Heart left ventricle (tissue), 16 donors: ENCODE data around the gene LHFPL2. TPM values are rescaled to one million over a fixed set of nuclear protein-coding genes. Genes with fewer than 3 reads are reported as not detected.

Experiments
- ATAC-seq, 4 donors: fragments of 200-7000 bp; cut with Tn5 transposase; one replicate each; pipeline ENCODE4 v1.9.1; 2020 to 2022; ENCODE audit warnings: moderate library complexity in 4 of 4, mild to moderate bottlenecking in 3 of 4, moderate number of reproducible peaks in 1 of 4
- DNase-seq, 5 donors: peaks; one replicate each; pipeline ENCODE4 v3.0.0-alpha.2; 2020
- H3K27ac ChIP-seq, 12 donors: fragments of 200-600 bp; sonication (generic) in 4 of 12; one replicate each; pipeline versions ENCODE4 v1.5.0 to v1.8.0; 2016 to 2022; ENCODE audit warnings: mild to moderate bottlenecking in 2 of 12
- H3K27me3 ChIP-seq, 9 donors: fragments of 200-600 bp; sonication (generic) in 2 of 9; one replicate each; pipeline versions ENCODE4 v1.5.1 to v1.8.0; 2016 to 2022; ENCODE audit warnings: mild to moderate bottlenecking in 3 of 9
- H3K36me3 ChIP-seq, 9 donors: fragments of 200-600 bp; sonication (generic) in 2 of 9; one replicate each; pipeline versions ENCODE4 v1.5.0 to v1.8.0; 2018 to 2022; ENCODE audit warnings: mild to moderate bottlenecking in 2 of 9
- H3K4me1 ChIP-seq, 12 donors: fragments of 200-600 bp; sonication (generic) in 4 of 12; one replicate each; pipeline versions ENCODE4 v1.5.0 to v1.8.0; 2016 to 2022; ENCODE audit warnings: mild to moderate bottlenecking in 3 of 12
- H3K4me3 ChIP-seq, 12 donors: fragments of 200-600 bp; sonication (generic) in 4 of 12; one replicate each; pipeline versions ENCODE4 v1.5.0 to v1.8.0; 2017 to 2022; ENCODE audit warnings: mild to moderate bottlenecking in 9 of 12, moderate library complexity in 4 of 12
- H3K9me3 ChIP-seq, 12 donors: fragments of 200-600 bp; sonication (generic) in 4 of 12; one replicate each; pipeline versions ENCODE4 v1.5.0 to v1.8.0; 2016 to 2022; ENCODE audit warnings: mild to moderate bottlenecking in 1 of 12
- CTCF ChIP-seq, 12 donors: fragments of 200-600 bp; sonication (generic) in 4 of 12; IDR thresholded peaks; one replicate each; pipeline versions ENCODE4 v1.5.0 to v1.8.0; 2018 to 2022; ENCODE audit warnings: antibody characterized with exemption in 12 of 12, mild to moderate bottlenecking in 5 of 12
- POLR2A ChIP-seq, 2 donors: fragments of 450-650 bp; IDR thresholded peaks; one replicate each; pipeline ENCODE4 v1.6.1; 2017; ENCODE audit warnings: antibody characterized with exemption in 2 of 2, mild to moderate bottlenecking in 2 of 2, moderate library complexity in 2 of 2
- WGBS, 4 donors: extraction: QIAGEN DNeasy Blood & Tissue Kit in 2 of 4; methylation state at CpG; one replicate each; pipeline versions ENCODE4 v1.1.5 to v1.1.7; 2013 to 2018; 5-methylcytosine and 5-hydroxymethylcytosine counted together
- intact Hi-C, 10 donors: fragments of 100-400 bp; cut with DNase I; formaldehyde crosslinking; loops; one replicate each; pipeline versions ENCODE4 v1.11.1 to v1.14.2; 2022
- polyA plus RNA-seq, 2 donors: library from polyadenylated mRNA; stranded (reverse); fragments of 200-250 nt; gene quantifications; one replicate each; pipeline ENCODE4 v1.2.3, GENCODE V29; 2013
- total RNA-seq, 9 donors: library from RNA; depleted of rRNA in 2 of 9; stranded (reverse); fragments of >200 nt in 2 of 9; fragmentation: NEBNext Ultra II Directional in 3 of 9; extraction: Animal tissue kit (Norgen Biotek cat#: 25700) in 3 of 9; gene quantifications; one replicate each; pipeline versions ENCODE4 v1.1.0 to v1.2.4, GENCODE V29; 2016 to 2023
- donor health status: ischemic (EF 13 %, LVEDD 7.1; RV severe dilation, severe dysfunction).
- donor health status: healthy with polysubstance abuse.
- donor health status: DM: no; HTN: yes; CAD: no.
- donor health status: DM: no; HTN: no; CAD: no.
- donor health status: ischemic (EF 25% LVEDD 6.9; RV normal size, moderate dysfunction).
- donor health status: ischemic (EF 25% LVEDD 5.7; RV mildly dilated, moderate dysfunction).
- donor health status: healthy.
- donor health status: DM: yes; HTN: yes; CAD: no.
- donor health status: ischemic (EF 35%, LVEDD 5.7; RV mildly dilated, moderate dysfunction).
- donor health status: nonischemic (EF 11% LVEDD 7.7; RV severe dilation, severe dysfunction).
- donor health status: DM: yes; HTN: yes; CAD: no.
- donor health status: PGD.
- donor health status: ischemic (EF 29% LVEDD 5.4; RV normal size, mild dysfunction).
- donor health status: nonischemic (EF 23%, LVEDD 6.1; RV moderate dilation, normal function).

LHFPL2 gene
- total and polyA plus RNA-seq, 11 donors = 1.8 to 35.6 (median 10.1) TPM

DNA sequence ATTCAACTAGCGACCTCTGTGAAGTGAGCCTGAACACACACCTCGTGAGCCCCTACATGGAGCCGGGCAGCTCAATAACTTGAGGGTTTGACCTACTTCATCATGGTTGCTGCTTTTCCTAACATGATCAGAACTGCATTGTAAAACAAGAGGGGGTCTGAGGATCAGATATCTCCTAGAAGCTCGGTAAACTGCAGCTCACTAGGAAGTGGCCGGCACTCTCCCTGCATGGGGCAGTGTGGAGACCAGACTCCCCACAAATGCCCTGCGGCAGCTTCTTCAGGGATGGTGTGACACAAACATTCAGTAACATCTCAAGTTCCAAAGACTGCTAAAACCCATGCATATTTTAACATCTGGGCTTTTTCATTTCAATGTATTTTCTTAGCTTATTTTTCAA lies 18.5 kb downstream of the LHFPL2 start:
- Histone ChIP-seq H3K9me3 (no peaks in the 10 kb centered on the region), H3K27me3 (no peaks in the 10 kb centered on the region), H3K27ac (no peak overlapping the region), H3K4me1 (peaks cover 0 to 46% (median 17%) of the 10 kb centered on the region in 12 donors), H3K36me3 (peaks cover 0 to 31% (median 12%) of the 10 kb centered on the region in 9 donors), H3K4me3 (no peak overlapping the region)
- 81 to 91% (median 85%) methylated on average over 6 of the region's 6 CpGs for WGBS, 4 donors
- intact Hi-C loops = loop anchor here in 3 of 10 donors (5.0 to 10.0 kb wide), 2 partner anchors 88 to 165 kb away; no protein-coding TSS in a partner anchor
- TF ChIP-seq POLR2A (IDR thresholded peaks at IDR 0.05) (no peak), CTCF (IDR thresholded peaks at IDR 0.05) (no peak)
- DNase-seq (no peak), ATAC-seq (no peak)

- intact Hi-C loops = loop anchor here in 4 of 10 donors (5.0 to 10.0 kb wide), 3 partner anchors 87 to 165 kb away; no protein-coding TSS in a partner anchor
- Histone ChIP-seq H3K27me3 (no peaks in the 10 kb centered on the region), H3K4me1 (peaks cover 0 to 42% (median 17%) of the 10 kb centered on the region in 12 donors), H3K4me3 (no peak overlapping the region), H3K9me3 (no peaks in the 10 kb centered on the region), H3K27ac (no peak overlapping the region), H3K36me3 (peaks cover 0 to 31% (median 12%) of the 10 kb centered on the region in 9 donors)
- ATAC-seq = peak in 1 of 4 donors; percentile 18
- no peak for TF ChIP-seq CTCF (IDR thresholded peaks at IDR 0.05)
- WGBS, 4 donors = 61 to 80% (median 73%) methylated on average over 3 of the region's 3 CpGs
- no peak for DNase-seq
These were observed 18.9 kb downstream of the LHFPL2 start for GRCh38 chr5:78629624-78630023.

DNA sequence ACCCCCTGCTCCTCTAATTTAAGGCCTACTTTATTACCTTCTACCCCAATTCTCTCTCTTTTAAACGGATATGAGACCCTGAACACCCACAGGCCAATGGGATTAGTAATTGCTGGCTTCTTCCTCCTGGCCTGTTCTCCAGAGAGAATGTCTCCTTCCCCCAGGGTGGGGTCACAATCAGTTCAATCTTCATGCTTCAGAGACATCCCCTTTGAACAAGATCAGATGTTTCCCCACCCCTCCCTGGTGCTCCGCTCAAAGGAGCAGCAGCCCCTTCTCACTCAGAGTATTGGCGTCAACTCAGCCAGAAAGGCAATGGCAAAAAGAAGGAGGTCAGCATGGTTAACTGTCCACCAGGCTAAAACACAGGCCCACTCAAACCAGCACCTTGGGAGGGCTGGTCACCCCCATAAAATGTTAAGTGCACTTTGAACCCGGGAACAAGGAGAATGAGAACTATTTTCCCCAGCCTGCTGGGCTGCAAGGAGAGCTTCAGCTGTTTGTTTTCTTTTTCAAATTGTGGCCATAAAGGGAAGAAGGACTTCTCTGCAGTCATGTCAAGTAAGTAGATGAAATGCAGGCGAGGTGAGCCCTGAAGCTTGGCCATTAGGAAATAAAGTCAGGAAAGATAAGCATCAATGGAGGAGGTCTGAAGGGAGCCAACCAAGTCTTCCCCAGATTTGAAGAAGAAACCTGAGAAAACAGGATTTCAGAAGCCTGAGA lies 20.1 kb downstream of the LHFPL2 start:
- Histone ChIP-seq H3K27ac (peak overlapping the region in 1 of 12 donors; percentile 4), H3K9me3 (no peaks in the 10 kb centered on the region), H3K27me3 (no peaks in the 10 kb centered on the region), H3K4me3 (no peak overlapping the region), H3K36me3 (peaks cover 0 to 31% (median 12%) of the 10 kb centered on the region in 9 donors), H3K4me1 (peaks cover 0 to 41% (median 22%) of the 10 kb centered on the region in 12 donors)
- DNase-seq (no peak), ATAC-seq (no peak)
- intact Hi-C loops = loop anchor here in 1 of 10 donors (5.0 kb wide), 1 partner anchor 161 kb away; no protein-coding TSS in a partner anchor
- no peak for TF ChIP-seq CTCF (IDR thresholded peaks at IDR 0.05)
- no peak for TF ChIP-seq POLR2A (IDR thresholded peaks at IDR 0.05)
- WGBS, 4 donors = 77 to 84% (median 78%) methylated on average over 5 of the region's 5 CpGs

DNA sequence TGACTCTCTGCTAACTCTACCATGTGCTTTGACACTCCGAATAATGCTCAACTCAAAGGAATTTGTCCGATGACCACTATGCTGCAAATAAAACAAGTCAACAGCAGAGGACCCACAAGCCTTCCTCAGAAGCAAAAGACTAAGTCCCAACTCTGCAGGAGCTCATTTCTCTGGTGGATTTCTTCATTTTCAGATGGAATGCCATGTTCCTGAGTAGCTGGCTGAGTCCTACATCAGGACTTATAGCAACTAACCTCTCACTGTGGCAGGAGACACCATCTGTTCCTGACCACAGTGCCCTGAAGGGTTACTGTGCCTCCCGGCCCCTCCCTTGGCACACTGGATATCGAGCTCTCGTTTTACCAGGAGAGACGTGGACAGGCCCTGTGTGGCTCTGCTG lies 20.8 kb downstream of the LHFPL2 start:
- no peak for DNase-seq
- TF ChIP-seq POLR2A (IDR thresholded peaks at IDR 0.05) (no peak), CTCF (IDR thresholded peaks at IDR 0.05) (no peak)
- peaks cover 0 to 31% (median 12%) of the 10 kb centered on the region in 9 donors for H3K36me3 ChIP-seq
- no peak for ATAC-seq
- H3K27me3 ChIP-seq = no peaks in the 10 kb centered on the region
- H3K27ac ChIP-seq = peak overlapping the region in 1 of 12 donors; percentile 4
- peaks cover 0 to 42% (median 23%) of the 10 kb centered on the region in 12 donors for H3K4me1 ChIP-seq
- intact Hi-C loops = loop anchor here in 1 of 10 donors (5.0 kb wide), 1 partner anchor 160 kb away; no protein-coding TSS in a partner anchor
- WGBS, 4 donors = 85 to 88% (median 86%) methylated on average over 6 of the region's 6 CpGs
- no peak overlapping the region for H3K4me3 ChIP-seq
- no peaks in the 10 kb centered on the region for H3K9me3 ChIP-seq
